C4-2B (cell line): ENCODE data around the gene DDX18.
"Not testable (repeated sequence)": the region's sequence is repeated elsewhere in the genome, so short reads cannot be mapped to it uniquely, and the experiment has no call there.

Source experiments
- H3K27ac ChIP-seq: fragments of 450-650 bp; 2 replicates; pipeline ENCODE4 v1.5.1; 2017
- ZFX ChIP-seq: fragments of 450-650 bp; IDR thresholded peaks from 2 replicates; pipeline ENCODE4 v1.6.1; 2017
- TF ChIP-seq, protein P1 (sequence below): fragments of 450-650 bp; conservative IDR thresholded peaks from 2 replicates; pipeline ENCODE4 v1.5.1; 2017; ENCODE audit warnings: mild to moderate bottlenecking

DDX18 gene

DNA sequence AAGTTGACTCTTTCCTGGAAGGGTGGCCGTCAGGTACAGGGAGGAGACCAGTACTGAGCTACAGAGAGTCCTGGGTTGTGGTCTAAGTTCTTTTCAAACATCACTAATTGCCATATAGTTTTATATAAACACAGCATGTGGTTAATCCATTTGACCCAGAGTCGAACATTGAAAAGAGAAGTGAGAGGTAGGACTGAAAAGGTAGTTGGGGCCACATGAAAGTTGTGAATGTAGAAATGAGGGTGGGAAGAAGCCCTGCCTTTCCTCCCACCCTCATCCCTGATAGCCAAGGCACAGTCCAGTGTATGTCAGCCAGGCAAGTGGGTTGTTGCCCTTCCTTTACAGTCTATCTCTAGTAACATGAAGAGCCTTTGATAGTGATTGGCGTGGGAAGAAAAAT lies 4.4 kb downstream of the DDX18 start:
- TF ChIP-seq, protein P1, sequence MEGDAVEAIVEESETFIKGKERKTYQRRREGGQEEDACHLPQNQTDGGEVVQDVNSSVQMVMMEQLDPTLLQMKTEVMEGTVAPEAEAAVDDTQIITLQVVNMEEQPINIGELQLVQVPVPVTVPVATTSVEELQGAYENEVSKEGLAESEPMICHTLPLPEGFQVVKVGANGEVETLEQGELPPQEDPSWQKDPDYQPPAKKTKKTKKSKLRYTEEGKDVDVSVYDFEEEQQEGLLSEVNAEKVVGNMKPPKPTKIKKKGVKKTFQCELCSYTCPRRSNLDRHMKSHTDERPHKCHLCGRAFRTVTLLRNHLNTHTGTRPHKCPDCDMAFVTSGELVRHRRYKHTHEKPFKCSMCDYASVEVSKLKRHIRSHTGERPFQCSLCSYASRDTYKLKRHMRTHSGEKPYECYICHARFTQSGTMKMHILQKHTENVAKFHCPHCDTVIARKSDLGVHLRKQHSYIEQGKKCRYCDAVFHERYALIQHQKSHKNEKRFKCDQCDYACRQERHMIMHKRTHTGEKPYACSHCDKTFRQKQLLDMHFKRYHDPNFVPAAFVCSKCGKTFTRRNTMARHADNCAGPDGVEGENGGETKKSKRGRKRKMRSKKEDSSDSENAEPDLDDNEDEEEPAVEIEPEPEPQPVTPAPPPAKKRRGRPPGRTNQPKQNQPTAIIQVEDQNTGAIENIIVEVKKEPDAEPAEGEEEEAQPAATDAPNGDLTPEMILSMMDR, result no peak
- TF ChIP-seq ZFX, result no peak
- no peak overlapping the region for H3K27ac ChIP-seq

DNA sequence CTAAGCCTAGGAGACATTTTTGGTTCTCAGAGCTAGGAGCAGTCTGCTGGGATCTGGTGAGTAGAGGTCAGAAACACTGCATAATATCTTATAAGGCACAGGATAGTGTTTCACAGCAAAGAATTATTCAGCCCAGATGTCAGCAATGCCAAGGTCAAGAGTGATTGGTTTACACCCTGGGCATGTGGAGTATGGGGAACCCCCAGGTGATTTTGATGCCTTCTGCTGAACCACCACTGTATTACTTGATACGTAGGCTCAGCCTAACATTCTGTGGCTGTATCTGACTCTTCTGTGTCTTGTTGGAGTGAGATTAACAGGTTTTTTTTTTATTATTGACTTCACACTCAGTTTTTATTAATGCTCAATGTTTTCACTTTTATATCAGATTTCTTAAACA lies 6.0 kb downstream of the DDX18 start:
- no peak overlapping the region for H3K27ac ChIP-seq
- TF ChIP-seq, protein P1, result no peak
- TF ChIP-seq ZFX, result no peak

DNA sequence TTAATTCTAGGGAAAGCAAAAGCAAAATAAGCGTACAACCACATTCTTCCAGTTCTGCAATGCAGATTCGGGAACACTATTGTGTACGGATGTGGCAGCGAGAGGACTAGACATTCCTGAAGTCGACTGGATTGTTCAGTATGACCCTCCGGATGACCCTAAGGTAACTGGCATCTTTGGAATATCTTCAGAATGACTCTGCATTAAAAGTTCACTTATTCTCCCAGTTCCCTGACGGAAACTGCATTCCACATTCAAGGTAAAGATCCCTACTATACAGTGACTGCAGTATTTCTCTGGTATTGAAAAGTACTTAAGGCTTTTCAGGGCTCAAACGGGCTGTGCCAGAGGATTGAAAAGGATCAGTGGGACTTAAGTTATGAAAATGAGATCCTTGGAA lies 10.9 kb downstream of the DDX18 start:
- TF ChIP-seq, protein P1, result no peak
- no peak for TF ChIP-seq ZFX
- H3K27ac ChIP-seq, result no peak overlapping the region

DNA sequence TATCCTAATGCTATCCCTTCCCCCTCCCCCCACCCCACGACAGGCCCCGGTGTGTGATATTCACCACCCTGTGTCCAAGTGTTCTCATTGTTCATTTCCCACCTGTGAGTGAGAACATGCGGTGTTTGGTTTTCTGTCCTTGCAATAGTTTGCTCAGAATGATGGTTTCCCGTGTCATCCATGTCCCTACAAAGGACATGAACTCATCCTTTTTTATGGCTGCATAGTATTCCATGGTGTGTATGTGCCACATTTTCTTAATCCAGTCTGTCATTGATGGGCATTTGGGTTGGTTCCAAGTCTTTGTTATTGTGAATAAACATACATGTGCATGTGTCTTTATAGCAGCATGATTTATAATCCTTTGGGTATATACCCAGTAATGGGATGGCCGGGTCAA lies 13.0 kb downstream of the DDX18 start:
- H3K27ac ChIP-seq, result not testable (repeated sequence)

DNA sequence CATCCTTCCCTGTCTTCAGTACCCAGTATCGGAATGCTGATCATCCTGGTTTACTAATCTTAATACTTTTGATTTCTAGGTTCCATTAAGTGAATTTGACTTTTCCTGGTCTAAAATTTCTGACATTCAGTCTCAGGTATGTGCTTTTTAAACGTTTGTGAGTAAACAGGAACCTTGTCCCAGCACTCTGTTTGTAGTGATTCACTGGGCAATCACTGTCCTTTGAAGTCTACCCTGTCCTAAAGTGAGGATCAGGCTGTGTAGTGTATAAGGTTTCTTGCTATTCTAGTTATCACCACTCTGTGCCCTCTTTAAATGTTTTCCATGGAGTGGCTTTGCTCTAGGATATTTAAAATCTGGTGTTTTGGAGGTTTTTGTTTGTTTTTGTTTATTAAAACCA lies 14.4 kb downstream of the DDX18 start:
- TF ChIP-seq, protein P1, result no peak
- TF ChIP-seq ZFX, result no peak
- H3K27ac ChIP-seq, result no peak overlapping the region

DNA sequence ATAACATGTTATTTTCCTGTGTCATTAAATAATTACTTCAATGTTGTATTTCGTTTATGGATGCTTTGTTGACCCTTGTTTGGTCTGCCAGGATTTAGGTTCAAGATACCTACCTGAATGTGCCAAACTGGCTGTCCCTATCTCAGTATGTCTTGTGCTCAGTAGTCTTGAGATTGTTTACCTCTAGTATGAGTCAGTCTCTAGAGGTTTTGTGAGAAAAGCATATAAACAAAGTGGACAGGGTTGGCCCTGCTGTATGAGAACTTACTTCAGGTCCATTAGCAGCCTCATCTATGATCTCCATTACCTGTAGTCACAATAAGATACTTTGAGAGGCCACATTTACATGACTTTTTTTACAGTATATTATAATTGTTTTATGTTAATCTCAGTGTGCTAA lies 17.8 kb downstream of the DDX18 start:
- no peak overlapping the region for H3K27ac ChIP-seq

DNA sequence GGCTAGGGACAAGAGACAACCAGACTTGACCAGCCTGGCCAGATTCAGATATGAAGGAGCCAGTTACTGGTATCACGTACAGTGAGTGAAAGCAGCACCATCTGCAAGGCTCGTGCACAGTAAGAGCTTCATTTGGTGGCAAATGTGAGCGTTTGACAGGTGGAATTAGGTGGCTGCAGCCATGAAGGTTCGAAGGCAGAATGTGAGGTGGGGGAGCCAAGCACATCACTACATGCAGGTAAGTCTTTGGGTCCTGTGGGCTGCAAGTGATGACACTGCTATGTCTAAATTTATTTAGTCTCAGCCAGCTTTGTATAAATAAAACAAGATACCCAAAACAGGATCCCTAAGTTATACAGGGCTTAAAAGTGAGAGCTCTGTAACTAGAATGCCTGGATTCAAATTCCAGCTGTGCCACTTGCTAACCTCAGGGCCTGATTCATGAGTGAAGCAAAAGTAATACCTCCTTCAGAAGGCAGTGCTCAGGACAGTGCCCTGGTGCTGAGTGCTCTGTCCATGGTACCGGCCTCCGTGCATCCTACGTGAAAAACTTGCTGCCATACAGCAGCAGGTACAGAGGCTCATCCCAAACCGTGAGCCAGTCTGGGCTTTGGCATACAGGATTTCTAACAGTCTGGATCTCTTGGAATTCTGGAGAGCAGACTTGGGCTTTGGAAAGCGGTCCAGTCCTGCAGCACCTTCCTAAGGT lies 18.6 kb downstream of the DDX18 start:
- no peak for TF ChIP-seq ZFX
- TF ChIP-seq, protein P1, result no peak
- no peak overlapping the region for H3K27ac ChIP-seq

More for the DNA sequence above, 17.8 kb downstream of the DDX18 start:
- TF ChIP-seq ZFX, result no peak
- TF ChIP-seq, protein P1, result no peak

DNA sequence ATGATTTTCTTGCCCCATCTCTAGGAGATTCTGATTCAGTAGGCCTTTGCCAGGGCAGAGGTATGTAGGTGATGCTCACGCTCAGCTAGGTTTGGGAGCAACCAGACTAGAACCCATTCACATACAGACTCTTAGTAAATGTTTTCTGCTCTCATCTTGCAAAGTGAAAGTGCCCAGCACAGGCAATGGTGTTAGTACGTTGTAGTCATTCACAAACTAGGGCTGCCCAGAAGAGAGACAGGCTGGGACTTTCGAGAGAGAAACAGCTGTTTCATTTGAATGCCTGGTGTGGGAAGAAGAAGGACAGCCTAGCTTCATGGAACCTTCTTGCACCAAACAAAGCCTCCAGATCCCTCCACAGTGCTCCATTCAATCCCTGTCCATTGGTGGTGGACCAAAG lies 19.4 kb downstream of the DDX18 start:
- H3K27ac ChIP-seq, result no peak overlapping the region
- TF ChIP-seq, protein P1, result no peak
- no peak for TF ChIP-seq ZFX
